KMS-11 (cell line): ENCODE measurements around the gene CCT7.

Source experiments
- H2AFZ ChIP-seq: fragments of 200-600 bp; sonication (generic); 2 replicates; pipeline ENCODE4 v1.6.1; 2016; ENCODE audit warnings: antibody characterized with exemption, mixed run types, low read depth
- H3K27ac ChIP-seq: fragments of 200-600 bp; sonication (generic); 2 replicates; pipeline ENCODE4 v1.6.1; 2016; ENCODE audit warnings: mild to moderate bottlenecking, mixed run types
- H3K27me3 ChIP-seq: fragments of 200-600 bp; sonication (generic); 2 replicates; pipeline ENCODE4 v1.6.1; 2017; ENCODE audit warnings: mild to moderate bottlenecking, low read depth, mixed run types, moderate library complexity; ENCODE audit not compliant: insufficient read depth
- H3K36me3 ChIP-seq: fragments of 200-600 bp; sonication (generic); 2 replicates; pipeline ENCODE4 v1.6.1; 2017; ENCODE audit warnings: mild to moderate bottlenecking, mixed run types; ENCODE audit not compliant: insufficient read depth
- H3K4me1 ChIP-seq: fragments of 200-600 bp; sonication (generic); 2 replicates; pipeline ENCODE4 v1.6.1; 2016; ENCODE audit warnings: mild to moderate bottlenecking, low read depth, mixed run types; ENCODE audit not compliant: poor library complexity, severe bottlenecking
- H3K4me2 ChIP-seq: fragments of 200-600 bp; sonication (generic); 2 replicates; pipeline ENCODE4 v1.7.0; 2016; ENCODE audit warnings: mild to moderate bottlenecking, mixed run types
- H3K4me3 ChIP-seq: fragments of 200-600 bp; sonication (generic); IDR thresholded peaks from 2 replicates; pipeline ENCODE4 v1.6.1; 2017; ENCODE audit warnings: low read depth, low read length, mixed read lengths; ENCODE audit not compliant: insufficient read depth
- H3K79me2 ChIP-seq: fragments of 200-600 bp; sonication (generic); 2 replicates; pipeline ENCODE4 v1.6.1; 2016; ENCODE audit warnings: low read depth, mixed run types; ENCODE audit not compliant: insufficient read depth
- H3K9ac ChIP-seq: fragments of 200-600 bp; sonication (generic); 2 replicates; pipeline ENCODE4 v1.6.1; 2016; ENCODE audit warnings: mild to moderate bottlenecking, mixed run types
- H4K20me1 ChIP-seq: fragments of 200-600 bp; sonication (generic); 2 replicates; pipeline ENCODE4 v1.6.1; 2016; ENCODE audit warnings: mild to moderate bottlenecking, mixed run types; ENCODE audit not compliant: insufficient read depth
- TF ChIP-seq, protein P1 (sequence below): fragments of 200-600 bp; sonication (generic); conservative IDR thresholded peaks from 2 replicates; pipeline ENCODE4 v1.6.1; 2017; ENCODE audit warnings: low read depth, mild to moderate bottlenecking, antibody characterized with exemption, low read length, moderate library complexity, mixed read lengths

Gene CCT7

DNA sequence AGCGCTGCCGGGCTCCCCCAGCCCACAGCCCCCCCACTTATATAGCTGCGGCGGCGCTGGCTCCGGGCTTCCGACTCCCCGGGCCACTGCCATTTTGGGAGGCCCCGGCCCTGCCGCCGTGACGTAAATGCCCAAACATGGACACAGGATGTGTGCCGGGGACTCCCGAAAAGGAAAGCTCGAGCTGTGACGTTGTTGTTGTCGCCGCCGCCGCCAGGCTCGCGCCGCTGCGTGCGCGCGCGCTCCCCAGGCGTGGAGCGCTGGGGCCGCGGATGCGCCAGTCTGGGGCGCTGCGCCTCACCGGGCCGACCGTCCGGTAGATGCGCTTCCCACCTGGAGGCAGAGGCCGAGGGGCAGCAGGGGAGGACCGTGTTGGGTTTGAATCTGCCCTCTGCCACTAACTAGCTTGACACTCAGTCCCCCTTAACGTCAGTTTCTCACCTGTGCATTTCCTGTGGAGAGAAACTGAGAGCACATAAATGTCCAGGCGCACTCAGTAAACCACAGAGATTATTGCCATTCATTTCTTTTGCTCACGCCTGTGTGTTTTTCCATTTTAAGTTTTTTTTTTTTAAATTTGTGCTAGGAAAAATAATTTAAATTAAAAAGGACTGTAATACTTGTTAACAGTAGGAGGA, 59.5 kb downstream of the CCT7 start, which contains the start of gene EGR4:
Gene EGR4, minus strand, starts transcription at position 15 of the 638 bp plus-strand sequence. CDS start 231 bp downstream, outside the sequence.
- TF ChIP-seq, protein P1, sequence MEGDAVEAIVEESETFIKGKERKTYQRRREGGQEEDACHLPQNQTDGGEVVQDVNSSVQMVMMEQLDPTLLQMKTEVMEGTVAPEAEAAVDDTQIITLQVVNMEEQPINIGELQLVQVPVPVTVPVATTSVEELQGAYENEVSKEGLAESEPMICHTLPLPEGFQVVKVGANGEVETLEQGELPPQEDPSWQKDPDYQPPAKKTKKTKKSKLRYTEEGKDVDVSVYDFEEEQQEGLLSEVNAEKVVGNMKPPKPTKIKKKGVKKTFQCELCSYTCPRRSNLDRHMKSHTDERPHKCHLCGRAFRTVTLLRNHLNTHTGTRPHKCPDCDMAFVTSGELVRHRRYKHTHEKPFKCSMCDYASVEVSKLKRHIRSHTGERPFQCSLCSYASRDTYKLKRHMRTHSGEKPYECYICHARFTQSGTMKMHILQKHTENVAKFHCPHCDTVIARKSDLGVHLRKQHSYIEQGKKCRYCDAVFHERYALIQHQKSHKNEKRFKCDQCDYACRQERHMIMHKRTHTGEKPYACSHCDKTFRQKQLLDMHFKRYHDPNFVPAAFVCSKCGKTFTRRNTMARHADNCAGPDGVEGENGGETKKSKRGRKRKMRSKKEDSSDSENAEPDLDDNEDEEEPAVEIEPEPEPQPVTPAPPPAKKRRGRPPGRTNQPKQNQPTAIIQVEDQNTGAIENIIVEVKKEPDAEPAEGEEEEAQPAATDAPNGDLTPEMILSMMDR, result no peak; the same call in 1 of the 2 replicates
- Histone ChIP-seq H3K79me2 (no peaks in the 10 kb centered on the region), H2AFZ (peak within 1 kb of the TSS; percentile 64; the same call in 1 of the 2 replicates), H3K4me3 (peak within 1 kb of the TSS; percentile 88), H3K36me3 (no peaks in the 10 kb centered on the region), H3K9ac (no peak within 1 kb of the TSS), H3K27me3 (peaks cover 39% of the 10 kb centered on the region; the same call in 1 of the 2 replicates), H4K20me1 (no peaks in the 10 kb centered on the region), H3K4me2 (peak within 1 kb of the TSS; percentile 68), H3K27ac (no peak within 1 kb of the TSS), H3K4me1 (no peaks in the 10 kb centered on the region)

DNA sequence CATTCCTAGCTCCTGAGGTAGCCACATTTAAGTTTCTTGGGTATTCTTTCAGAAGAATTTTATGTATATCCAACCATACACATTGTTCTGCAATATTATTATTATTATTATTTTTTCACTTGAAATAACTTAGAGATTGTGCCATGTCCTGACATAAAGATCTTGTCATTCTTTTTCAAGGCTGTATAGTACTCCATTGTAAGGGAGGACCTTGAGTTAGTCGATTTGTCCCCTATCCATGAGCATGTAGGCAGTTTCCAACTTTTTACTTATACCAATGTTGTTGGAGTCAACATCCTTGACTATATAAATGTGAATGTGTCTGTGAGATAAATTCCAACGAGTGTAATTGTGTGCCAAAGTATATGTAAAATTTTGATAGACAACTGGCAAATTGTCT, 60.1 kb downstream of the CCT7 start:
- Histone ChIP-seq H3K4me2 (peak overlapping the region; percentile 68), H3K79me2 (no peaks in the 10 kb centered on the region), H4K20me1 (no peaks in the 10 kb centered on the region), H3K4me1 (no peaks in the 10 kb centered on the region), H3K9ac (no peak overlapping the region), H3K27me3 (peaks cover 39% of the 10 kb centered on the region; the same call in 1 of the 2 replicates), H3K27ac (no peak overlapping the region), H3K36me3 (no peaks in the 10 kb centered on the region), H3K4me3 (no peak overlapping the region), H2AFZ (no peak overlapping the region)
- TF ChIP-seq, protein P1, result no peak

DNA sequence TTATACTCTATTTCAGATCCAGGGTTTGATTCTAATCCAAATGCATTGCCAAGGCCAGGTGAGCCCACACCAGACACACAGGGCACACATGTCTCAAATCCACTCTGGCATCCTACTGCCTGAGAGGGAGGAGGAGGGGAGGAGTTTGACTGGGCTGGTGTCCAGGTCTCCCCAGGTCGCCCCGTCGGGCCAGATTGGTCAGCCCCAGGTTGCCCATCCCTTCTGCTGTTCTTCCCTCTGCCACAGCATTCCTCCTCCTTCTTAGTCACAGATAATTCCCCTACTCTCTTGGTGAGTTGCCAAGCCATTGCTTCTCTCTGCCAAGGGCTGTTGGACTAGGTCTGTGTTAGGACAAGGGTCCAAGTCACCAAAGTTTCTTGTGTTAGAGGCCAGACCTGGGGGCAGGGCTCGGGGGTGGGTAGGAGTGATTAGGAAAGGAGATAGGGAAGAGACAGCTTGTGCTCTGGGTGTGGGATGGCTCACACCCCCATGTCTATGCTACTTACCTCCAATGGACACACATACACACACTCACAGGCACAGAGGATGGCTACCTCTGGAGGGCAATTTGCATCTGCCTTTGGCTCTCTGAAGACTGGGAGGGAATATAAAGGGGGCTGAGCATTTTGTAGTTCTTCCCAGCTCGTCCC, 61.8 kb downstream of the CCT7 start:
- TF ChIP-seq, protein P1, result no peak
- Histone ChIP-seq H3K9ac (no peak overlapping the region), H3K4me3 (no peak overlapping the region), H2AFZ (no peak overlapping the region), H3K27ac (no peak overlapping the region), H3K4me1 (no peaks in the 10 kb centered on the region), H3K79me2 (no peaks in the 10 kb centered on the region), H3K4me2 (no peak overlapping the region), H3K36me3 (no peaks in the 10 kb centered on the region), H4K20me1 (no peaks in the 10 kb centered on the region), H3K27me3 (peaks cover 39% of the 10 kb centered on the region; the same call in 1 of the 2 replicates)

DNA sequence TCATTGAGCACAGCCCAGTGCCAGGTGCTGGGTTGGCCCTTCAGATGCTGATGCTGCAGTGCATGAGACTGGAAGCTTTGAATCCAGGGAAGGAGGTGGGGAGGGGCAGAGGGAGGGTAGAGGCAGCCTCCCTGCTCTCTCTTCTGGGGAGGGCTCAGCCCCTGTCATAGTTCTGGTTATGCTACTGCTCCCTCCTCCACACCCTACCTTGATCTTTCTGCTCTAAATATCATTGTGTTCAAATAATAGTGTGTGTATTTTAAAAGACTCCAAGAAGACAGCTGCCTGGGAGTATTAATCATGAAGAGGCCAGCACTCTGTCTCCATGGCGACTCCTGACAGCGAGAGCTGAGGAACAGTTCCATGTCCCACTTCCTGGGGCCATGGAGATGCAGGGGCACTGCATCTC, 63.0 kb downstream of the CCT7 start:
- Histone ChIP-seq H3K27me3 (peaks cover 33% of the 10 kb centered on the region; the same call in 1 of the 2 replicates), H3K27ac (no peak overlapping the region)

More for the DNA sequence above, 63.0 kb downstream of the CCT7 start:
- H3K9ac ChIP-seq, result no peak overlapping the region
- H3K4me2 ChIP-seq, result no peak overlapping the region
- H4K20me1 ChIP-seq, result no peaks in the 10 kb centered on the region
- no peak overlapping the region for H3K4me3 ChIP-seq
- TF ChIP-seq, protein P1, result no peak
- H3K4me1 ChIP-seq, result no peaks in the 10 kb centered on the region
- H3K36me3 ChIP-seq, result no peaks in the 10 kb centered on the region
- no peaks in the 10 kb centered on the region for H3K79me2 ChIP-seq
- H2AFZ ChIP-seq, result no peak overlapping the region
